ENCODE results near the gene AGT.
"Not testable (repeated sequence)": the region's sequence is repeated elsewhere in the genome, so short reads cannot be mapped to it uniquely, and the experiment has no call there.

The AGT gene

DNA sequence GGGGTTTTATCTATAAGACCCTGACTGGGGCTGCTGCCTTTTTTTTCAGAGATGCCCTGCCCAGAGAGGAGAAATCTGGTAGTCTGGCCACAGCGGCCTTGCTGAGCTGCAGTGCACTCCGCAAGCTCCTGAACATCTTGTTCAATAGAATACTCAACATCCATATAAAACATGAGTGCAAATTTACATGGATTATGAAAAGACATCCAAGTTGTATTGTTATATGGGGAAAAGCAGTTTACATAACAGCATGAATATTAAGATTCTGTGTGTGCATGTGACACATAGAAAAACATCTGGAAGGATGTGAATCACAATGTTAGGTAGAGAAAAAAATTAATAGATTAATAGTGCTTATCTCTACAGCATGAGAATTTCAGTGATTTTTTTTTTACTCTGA is 55.2 kb downstream of the AGT start:
- Histone ChIP-seq H3K79me2 (ENCODE audit: low read length) (peaks cover 45% of the 10 kb centered on the region), H3K4me1 (ENCODE audit: low read length) (no peaks in the 10 kb centered on the region), H3K9me2 (replicated peaks; ENCODE audit: insufficient read depth, low read length) (no peaks in the 10 kb centered on the region), H3K9me3 (replicated peaks; ENCODE audit: insufficient read depth, low read length) (no peaks in the 10 kb centered on the region), H3K36me3 (replicated peaks; ENCODE audit: insufficient read depth, low read length) (peaks cover 8% of the 10 kb centered on the region), H4K20me1 (ENCODE audit: insufficient read depth, low read length) (0 out of 2 replicates have a peak, but pooled peaks cover 3% of the 10 kb centered on the region), H3K4me2 (ENCODE audit: low read depth, low read length) (no peak overlapping the region), H3K27ac (ENCODE audit: low read length) (no peak overlapping the region), H2AFZ (ENCODE audit: low read length) (no peak overlapping the region), H3K9ac (ENCODE audit: low read length) (no peak overlapping the region), H3F3A (ENCODE audit: insufficient read depth, low read length) (no peaks in the 10 kb centered on the region), H3K27me3 (replicated peaks; ENCODE audit: insufficient read depth, low read length) (no peaks in the 10 kb centered on the region), H3K4me3 (ENCODE audit: low read length) (no peak overlapping the region)
- DNase-seq: no peak
- TF ChIP-seq EZH2 (optimal IDR thresholded peaks at IDR 0.05; ENCODE audit: low read depth, low read length): no peak

DNA sequence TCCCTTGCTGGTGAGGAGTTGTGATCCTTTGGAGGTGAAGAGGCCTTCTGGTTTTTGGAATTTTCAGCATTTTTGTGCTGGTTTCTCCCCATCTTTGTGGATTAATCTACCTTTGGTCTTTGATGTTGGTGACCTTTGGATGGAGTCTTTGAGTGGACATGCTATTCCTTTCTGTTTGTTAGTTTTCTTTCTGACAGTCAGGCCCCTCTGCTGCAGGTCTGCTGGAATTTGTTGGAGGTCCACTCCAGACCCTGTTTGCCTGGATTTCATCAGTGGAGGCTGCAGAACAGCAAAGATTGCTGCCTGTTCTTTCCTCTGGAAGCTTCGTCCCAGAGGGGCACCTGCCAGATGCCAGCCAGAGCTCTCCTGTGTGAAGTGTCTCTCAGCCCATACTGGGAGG is 55.8 kb downstream of the AGT start:
- H3K27ac ChIP-seq (ENCODE audit: low read length); H3K9ac ChIP-seq (ENCODE audit: low read length); H3K4me3 ChIP-seq (ENCODE audit: low read length); H3K9me2 ChIP-seq (replicated peaks; ENCODE audit: insufficient read depth, low read length); H3K27me3 ChIP-seq (replicated peaks; ENCODE audit: insufficient read depth, low read length); H3K4me1 ChIP-seq (ENCODE audit: low read length); H3K4me2 ChIP-seq (ENCODE audit: low read depth, low read length); H4K20me1 ChIP-seq (ENCODE audit: insufficient read depth, low read length); H3K9me3 ChIP-seq (replicated peaks; ENCODE audit: insufficient read depth, low read length); H2AFZ ChIP-seq (ENCODE audit: low read length); H3K36me3 ChIP-seq (replicated peaks; ENCODE audit: insufficient read depth, low read length); H3F3A ChIP-seq (ENCODE audit: insufficient read depth, low read length); DNase-seq: not testable (repeated sequence)
- peaks cover 51% of the 10 kb centered on the region for H3K79me2 ChIP-seq (ENCODE audit: low read length)

DNA sequence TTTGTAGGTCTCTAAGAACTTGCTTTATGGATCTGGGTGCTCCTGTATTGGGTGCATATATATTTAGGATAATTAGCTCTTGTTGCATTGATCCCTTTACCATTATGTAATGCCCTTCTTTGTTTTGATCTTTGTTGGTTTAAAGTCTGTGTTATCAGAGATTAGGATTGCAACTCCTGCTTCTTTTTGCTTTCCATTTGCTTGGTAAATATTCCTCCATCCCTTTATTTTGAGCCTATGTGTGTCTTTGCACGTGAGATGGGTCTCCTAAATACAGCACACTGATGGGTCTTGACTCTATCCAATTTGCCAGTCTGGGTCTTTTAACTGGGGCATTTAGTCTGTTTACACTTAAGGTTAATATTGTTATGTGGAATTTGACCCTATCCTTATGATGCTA is 57.2 kb downstream of the AGT start:
- not testable (repeated sequence) for H3F3A ChIP-seq (ENCODE audit: insufficient read depth, low read length); H3K9me3 ChIP-seq (replicated peaks; ENCODE audit: insufficient read depth, low read length); H3K4me1 ChIP-seq (ENCODE audit: low read length); H3K27ac ChIP-seq (ENCODE audit: low read length); H3K9ac ChIP-seq (ENCODE audit: low read length); H3K27me3 ChIP-seq (replicated peaks; ENCODE audit: insufficient read depth, low read length); H2AFZ ChIP-seq (ENCODE audit: low read length); DNase-seq; H3K4me2 ChIP-seq (ENCODE audit: low read depth, low read length); H4K20me1 ChIP-seq (ENCODE audit: insufficient read depth, low read length); H3K36me3 ChIP-seq (replicated peaks; ENCODE audit: insufficient read depth, low read length); H3K4me3 ChIP-seq (ENCODE audit: low read length); H3K9me2 ChIP-seq (replicated peaks; ENCODE audit: insufficient read depth, low read length)
- H3K79me2 ChIP-seq (ENCODE audit: low read length): peaks cover 65% of the 10 kb centered on the region
